Activated gamma-delta T cell (primary cell): ENCODE measurements around the gene ZCCHC18.
"Not testable (repeated sequence)": the region's sequence is repeated elsewhere in the genome, so short reads cannot be mapped to it uniquely, and the experiment has no call there.

Experiments
- DNase-seq: peaks from one replicate; lab custom pipeline; 2025; lab: John Stamatoyannopoulos, UW
- total RNA-seq, 2 donors: gene quantifications; one replicate each; lab custom pipeline; 2026; lab: John Stamatoyannopoulos, UW

Gene ZCCHC18
- total RNA-seq = 9.7 to 24.4 reads per million in 2 donors

- peak; percentile 31 for DNase-seq
These were observed at the start of gene ZCCHC18 for GRCh38 chrX:104112326-104112951. ZCCHC18 (plus strand) TSS chrX:104112523; CDS start chrX:104114112, 1,589 bp downstream.

- not testable (repeated sequence) for DNase-seq
These were observed 49.7 kb upstream of the ZCCHC18 start for GRCh38 chrX:104062636-104063035.

GRCh38 chrX:104075778-104076445 is 36.4 kb upstream of the ZCCHC18 start, which contains the start of gene TMSB15C:
TMSB15C (minus strand) TSS chrX:104076236.
- not testable (repeated sequence) for DNase-seq

GRCh38 chrX:104077854-104078253 is 34.5 kb upstream of the ZCCHC18 start:
- DNase-seq = not testable (repeated sequence)

- DNase-seq = no peak
These were observed 28.3 kb upstream of the ZCCHC18 start for GRCh38 chrX:104084063-104084462.

- DNase-seq = no peak
These were observed 27.6 kb upstream of the ZCCHC18 start for GRCh38 chrX:104084534-104085277.

GRCh38 chrX:104085477-104085876 is 26.8 kb upstream of the ZCCHC18 start:
- DNase-seq = no peak

- DNase-seq = no peak
These were observed 26.4 kb upstream of the ZCCHC18 start for GRCh38 chrX:104085919-104086318.

- no peak for DNase-seq
These were observed 14.0 kb upstream of the ZCCHC18 start for GRCh38 chrX:104098151-104098808.

- DNase-seq = no peak
These were observed 13.4 kb upstream of the ZCCHC18 start for GRCh38 chrX:104098919-104099318.

GRCh38 chrX:104104676-104105075 is 7.6 kb upstream of the ZCCHC18 start:
- no peak for DNase-seq

GRCh38 chrX:104105330-104106262 is 6.7 kb upstream of the ZCCHC18 start:
- DNase-seq = no peak

- DNase-seq = no peak
These were observed 3.4 kb upstream of the ZCCHC18 start for GRCh38 chrX:104108955-104109354.

GRCh38 chrX:104110491-104111240 is 1.7 kb upstream of the ZCCHC18 start:
- not testable (repeated sequence) for DNase-seq

GRCh38 chrX:104113222-104113965 is 1.1 kb downstream of the ZCCHC18 start:
- no peak for DNase-seq

- no peak for DNase-seq
These were observed 5.4 kb downstream of the ZCCHC18 start for GRCh38 chrX:104117759-104118158.

- DNase-seq = no peak
These were observed 6.4 kb downstream of the ZCCHC18 start for GRCh38 chrX:104118765-104119164.

- no peak for DNase-seq
These were observed 10.5 kb downstream of the ZCCHC18 start for GRCh38 chrX:104122829-104123228.

- no peak for DNase-seq
These were observed 14.5 kb downstream of the ZCCHC18 start for GRCh38 chrX:104126856-104127255.

- DNase-seq = no peak
These were observed 18.5 kb downstream of the ZCCHC18 start for GRCh38 chrX:104130808-104131207.
